Large intestine (tissue), 3 donors: ENCODE data around the gene BAZ1A. TPM values are rescaled to one million over a fixed set of nuclear protein-coding genes. Genes with fewer than 3 reads are reported as not detected.
A peak's percentile ranks its signal among the peaks of the same experiment; 100 is the strongest.

Experiments
- DNase-seq, 2 donors: peaks; one replicate each; pipeline versions ENCODE4 v3.0.0 to v3.0.0-alpha.2; 2013
- H3K27ac ChIP-seq: one replicate; pipeline ENCODE4 v1.5.1; 2013; ENCODE audit warnings: low read length
- H3K27me3 ChIP-seq: 2 replicates; pipeline ENCODE4 v1.6.1; 2013; ENCODE audit warnings: low read length; ENCODE audit not compliant: control insufficient read depth, insufficient read depth
- H3K36me3 ChIP-seq: 2 replicates; pipeline ENCODE4 v1.6.1; 2013; ENCODE audit warnings: low read length; ENCODE audit not compliant: control insufficient read depth, insufficient read depth
- H3K4me1 ChIP-seq: one replicate; pipeline ENCODE4 v1.6.1; 2013; ENCODE audit warnings: low read length; ENCODE audit not compliant: control insufficient read depth, insufficient read depth
- H3K4me3 ChIP-seq: one replicate; pipeline ENCODE4 v1.5.1; 2013; ENCODE audit warnings: low read length
- H3K9me3 ChIP-seq: one replicate; pipeline ENCODE4 v1.6.1; 2013; ENCODE audit warnings: mild to moderate bottlenecking, low read depth, low read length, moderate library complexity; ENCODE audit not compliant: control insufficient read depth
- WGBS: methylation state at CpG from one replicate; pipeline ENCODE4 v1.1.5; 2013; ENCODE audit warnings: low lambda C conversion rate; ENCODE audit not compliant: insufficient coverage; 5-methylcytosine and 5-hydroxymethylcytosine counted together
- polyA plus RNA-seq: library from polyadenylated mRNA; unstranded; fragments of 120-200 nt; gene quantifications from one replicate; pipeline ENCODE4 v1.2.1, GENCODE V29; 2013

Gene BAZ1A
- polyA plus RNA-seq, 1 donor: 26.7 TPM

DNA sequence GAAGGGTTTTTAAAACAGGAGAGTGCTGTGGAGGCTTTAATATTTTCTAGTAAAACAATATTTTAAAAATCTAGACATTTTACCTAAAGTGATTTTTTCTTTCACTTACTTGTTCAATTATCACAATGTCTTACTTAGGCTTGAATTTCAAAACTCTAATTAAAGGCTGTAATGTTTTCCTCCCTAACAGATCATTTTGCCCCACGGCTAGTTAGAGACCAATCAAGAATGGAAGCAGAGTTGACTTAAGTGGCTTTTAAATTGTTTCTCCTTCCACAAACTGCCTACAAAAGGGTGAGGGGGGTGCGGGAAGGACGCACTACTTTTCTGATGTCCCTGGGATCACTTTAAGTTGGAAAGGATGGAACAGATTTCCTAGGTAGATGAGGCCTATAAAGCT is 151.3 kb downstream of the BAZ1A start:
- no peaks in the 10 kb centered on the region for H3K9me3 ChIP-seq
- H3K27me3 ChIP-seq: no peaks in the 10 kb centered on the region
- DNase-seq: no peak
- no CpG with 5 or more reads among the region's 3 CpGs for WGBS
- H3K36me3 ChIP-seq: no peaks in the 10 kb centered on the region
- H3K27ac ChIP-seq: no peak overlapping the region
- no peaks in the 10 kb centered on the region for H3K4me1 ChIP-seq
- H3K4me3 ChIP-seq: no peak overlapping the region

DNA sequence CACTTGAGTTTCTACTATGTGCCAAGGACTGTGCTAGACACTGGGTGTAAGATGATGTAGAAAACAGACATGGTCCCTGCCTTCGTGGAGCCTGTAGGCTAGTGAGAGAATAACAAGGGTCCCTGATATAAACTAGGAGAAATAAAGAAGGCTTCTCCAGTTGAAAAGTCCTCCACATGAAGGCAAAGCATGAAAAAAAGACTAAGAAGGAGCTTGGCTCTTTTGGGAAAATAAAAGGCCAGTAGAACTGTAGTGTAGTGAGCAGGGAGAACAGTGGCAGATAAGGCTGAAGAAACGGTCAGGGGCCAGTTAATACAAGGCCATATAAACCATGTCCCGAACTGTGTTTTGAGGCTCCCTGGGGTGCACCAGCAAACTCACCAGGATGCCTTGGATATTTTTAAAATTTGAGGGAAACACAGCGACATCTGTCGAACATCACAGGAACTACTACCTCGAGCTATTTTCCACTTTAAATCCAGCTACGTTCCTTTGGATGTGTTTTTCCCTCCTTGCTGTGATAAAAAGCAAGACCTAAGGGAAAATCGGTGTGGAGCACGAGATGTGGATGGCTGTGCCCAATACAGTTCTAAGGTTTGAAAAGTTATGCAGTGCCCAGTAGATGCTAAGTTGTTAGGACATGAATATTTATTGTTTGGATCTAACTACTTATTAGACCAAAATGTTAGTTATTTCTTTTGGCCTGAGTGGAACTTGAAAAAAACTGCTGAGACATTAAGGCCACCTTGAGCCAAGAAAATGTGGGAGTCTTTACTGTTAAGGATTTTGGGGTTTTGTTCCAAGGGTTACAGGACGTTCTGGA is 152.2 kb downstream of the BAZ1A start:
- Histone ChIP-seq H3K4me1 (no peaks in the 10 kb centered on the region), H3K4me3 (no peak overlapping the region), H3K27me3 (no peaks in the 10 kb centered on the region), H3K27ac (no peak overlapping the region), H3K36me3 (no peaks in the 10 kb centered on the region), H3K9me3 (no peaks in the 10 kb centered on the region)
- WGBS: no CpG with 5 or more reads among the region's 10 CpGs
- DNase-seq: peak in 1 of 2 donors; percentile 28

GRCh38 chr14:34721129-34721528 is 154.0 kb downstream of the BAZ1A start:
- no peaks in the 10 kb centered on the region for H3K4me1 ChIP-seq
- no peaks in the 10 kb centered on the region for H3K27me3 ChIP-seq
- 80% methylated on average over 1 of the region's 2 CpGs for WGBS

GRCh38 chr14:34718750-34719304 is 156.3 kb downstream of the BAZ1A start:
- no CpG with 5 or more reads among the region's 4 CpGs for WGBS
- H3K27me3 ChIP-seq: peaks cover 5% of the 10 kb centered on the region

More at GRCh38 chr14:34721129-34721528, 154.0 kb downstream of the BAZ1A start:
- H3K27ac ChIP-seq: no peak overlapping the region
- no peaks in the 10 kb centered on the region for H3K36me3 ChIP-seq
- no peak for DNase-seq
- H3K9me3 ChIP-seq: no peaks in the 10 kb centered on the region
- H3K4me3 ChIP-seq: no peak overlapping the region

DNA sequence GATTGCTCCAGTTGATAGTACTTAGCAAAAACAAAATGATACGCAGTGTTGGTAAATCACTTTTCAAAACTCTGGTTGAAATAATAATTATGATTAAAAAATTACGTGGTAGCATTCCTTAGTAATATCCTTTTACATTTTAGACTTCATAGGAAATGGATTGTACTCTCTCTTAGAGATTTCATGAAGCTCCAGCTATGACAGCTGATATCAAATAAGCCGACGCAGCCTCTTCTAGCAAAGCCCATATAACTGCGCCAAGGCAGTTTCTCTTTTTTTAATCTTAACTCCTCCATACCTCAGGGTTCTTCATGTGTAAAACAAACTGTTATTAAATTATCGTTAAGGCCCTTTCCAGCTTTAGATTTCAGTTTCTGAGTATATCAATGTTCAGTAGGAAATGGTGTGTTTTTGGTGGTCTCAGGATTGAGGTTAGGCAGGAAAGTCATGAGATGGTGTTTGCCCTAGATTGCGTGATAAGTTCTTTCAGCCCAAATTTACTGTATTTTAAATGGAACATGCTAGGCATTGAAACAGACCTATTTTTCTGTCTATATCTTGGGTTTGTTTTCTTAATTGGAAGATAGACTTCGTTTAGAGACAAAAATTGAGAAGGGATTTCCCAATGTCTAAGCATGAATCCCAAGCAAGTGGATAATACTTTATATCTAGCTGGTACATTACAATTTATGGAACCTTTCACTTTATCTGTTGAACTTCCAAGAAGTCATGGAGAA is 159.9 kb downstream of the BAZ1A start:
- H3K27me3 ChIP-seq: peaks cover 5% of the 10 kb centered on the region
- peaks cover 6% of the 10 kb centered on the region for H3K36me3 ChIP-seq
- no peaks in the 10 kb centered on the region for H3K9me3 ChIP-seq
- peak overlapping the region; percentile 91 for H3K4me3 ChIP-seq
- 68% methylated on average over 5 of the region's 8 CpGs for WGBS
- peaks cover 4% of the 10 kb centered on the region for H3K4me1 ChIP-seq
- no peak for DNase-seq
- no peak overlapping the region for H3K27ac ChIP-seq

More at GRCh38 chr14:34718750-34719304, 156.3 kb downstream of the BAZ1A start:
- Histone ChIP-seq H3K36me3 (no peaks in the 10 kb centered on the region), H3K27ac (no peak overlapping the region), H3K9me3 (no peaks in the 10 kb centered on the region), H3K4me1 (no peaks in the 10 kb centered on the region), H3K4me3 (no peak overlapping the region)
- DNase-seq: no peak

DNA sequence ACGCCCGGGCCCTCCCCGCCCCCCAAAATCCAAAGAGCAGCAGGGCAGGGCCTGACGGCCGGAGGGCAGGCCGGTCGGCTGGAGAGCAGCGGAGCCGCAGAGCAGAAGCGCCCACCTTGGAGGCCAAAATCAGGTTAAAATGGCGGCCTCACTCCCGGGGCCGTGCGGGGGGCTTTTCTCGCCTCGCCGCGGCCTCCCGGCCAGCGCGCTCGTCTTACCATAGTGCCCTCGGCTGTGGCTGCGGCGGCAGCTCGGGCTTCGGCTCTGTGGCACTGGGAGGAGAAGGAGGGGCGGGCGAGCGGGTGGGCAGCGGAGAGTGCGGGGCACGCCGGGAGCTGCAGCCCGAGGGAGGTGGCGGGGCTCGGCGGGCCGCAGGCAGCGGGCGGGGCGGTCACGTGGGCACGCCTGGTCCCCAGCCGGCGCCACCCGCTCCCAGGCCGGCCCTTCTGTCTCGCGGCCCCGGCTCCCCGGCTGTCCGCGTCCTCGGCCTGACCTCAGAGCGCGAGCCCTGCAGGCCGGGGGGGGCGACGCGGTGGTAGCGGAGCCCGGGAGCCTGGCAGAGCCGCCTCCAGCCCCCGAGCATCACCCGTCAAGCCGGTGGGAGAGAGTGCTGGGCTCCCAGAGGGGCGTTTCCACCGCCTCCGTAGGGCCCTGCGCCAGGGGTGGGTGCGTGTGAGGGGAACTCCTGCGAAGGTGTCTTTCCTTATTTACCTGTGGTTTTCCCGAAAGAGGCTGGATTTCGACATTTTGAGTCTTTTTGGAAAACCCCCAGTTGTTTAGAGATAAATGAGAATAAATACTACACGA is 160.6 kb downstream of the BAZ1A start, which contains the start of gene CFL2:
Gene CFL2, minus strand, starts transcription at position 274 of the 807 bp plus-strand sequence. Its CDS starts 53 bp downstream, at position 221.
- 0% methylated on average over 1 of the region's 76 CpGs for WGBS
- Histone ChIP-seq H3K4me1 (peaks cover 4% of the 10 kb centered on the region), H3K4me3 (peak within 1 kb of the TSS; percentile 91), H3K27ac (peak within 1 kb of the TSS; percentile 65), H3K27me3 (peaks cover 5% of the 10 kb centered on the region), H3K36me3 (peaks cover 6% of the 10 kb centered on the region), H3K9me3 (no peaks in the 10 kb centered on the region)
- peak; percentile 64 to 85 for DNase-seq

- Histone ChIP-seq H3K9me3 (no peaks in the 10 kb centered on the region), H3K27ac (peak overlapping the region; percentile 65), H3K4me1 (peaks cover 4% of the 10 kb centered on the region), H3K4me3 (peak overlapping the region; percentile 91), H3K27me3 (peaks cover 5% of the 10 kb centered on the region), H3K36me3 (peaks cover 6% of the 10 kb centered on the region)
- WGBS: 0% methylated on average over 1 of the region's 33 CpGs
- DNase-seq: peak; percentile 24 to 66
These were observed 161.4 kb downstream of the BAZ1A start for GRCh38 chr14:34713681-34714319.

GRCh38 chr14:34713122-34713680 is 162.0 kb downstream of the BAZ1A start:
- Histone ChIP-seq H3K36me3 (peaks cover 6% of the 10 kb centered on the region), H3K4me3 (peak overlapping the region; percentile 91), H3K4me1 (peaks cover 4% of the 10 kb centered on the region), H3K9me3 (no peaks in the 10 kb centered on the region), H3K27me3 (peaks cover 5% of the 10 kb centered on the region), H3K27ac (peak overlapping the region; percentile 65)
- DNase-seq: no peak
- WGBS: 95% methylated on average over 3 of the region's 6 CpGs
